EH (cell line): ENCODE measurements around the gene CDKN1C.
A peak's percentile ranks its signal among the peaks of the same experiment; 100 is the strongest.

Experiments
- DNase-seq: peaks from one replicate; pipeline ENCODE4 v3.0.0-alpha.2; 2015; ENCODE audit warnings: low read depth

The CDKN1C gene

GRCh38 chr11:2846470-2846869 is 39.1 kb downstream of the CDKN1C start:
- DNase-seq, result no peak

- DNase-seq, result no peak
Observed at GRCh38 chr11:2846056-2846455, 39.5 kb downstream of the CDKN1C start.

- DNase-seq, result no peak
Observed at GRCh38 chr11:2844996-2845395, 40.6 kb downstream of the CDKN1C start.

GRCh38 chr11:2844116-2844842 is 41.3 kb downstream of the CDKN1C start:
- DNase-seq, result no peak

- DNase-seq, result no peak
Observed at GRCh38 chr11:2843551-2843950, 42.0 kb downstream of the CDKN1C start.

GRCh38 chr11:2842876-2843275 is 42.7 kb downstream of the CDKN1C start:
- no peak for DNase-seq

GRCh38 chr11:2841411-2842190 is 44.0 kb downstream of the CDKN1C start:
- DNase-seq, result no peak

GRCh38 chr11:2839395-2839943 is 46.1 kb downstream of the CDKN1C start:
- DNase-seq, result no peak

- DNase-seq, result no peak
Observed at GRCh38 chr11:2838676-2839294, 46.8 kb downstream of the CDKN1C start.

- DNase-seq, result no peak
Observed at GRCh38 chr11:2838091-2838490, 47.5 kb downstream of the CDKN1C start.

GRCh38 chr11:2837651-2838050 is 47.9 kb downstream of the CDKN1C start:
- DNase-seq, result no peak

- peak; percentile 73 for DNase-seq
Observed at GRCh38 chr11:2837096-2837601, 48.4 kb downstream of the CDKN1C start.

- DNase-seq, result no peak
Observed at GRCh38 chr11:2836315-2837095, 49.1 kb downstream of the CDKN1C start.

- no peak for DNase-seq
Observed at GRCh38 chr11:2835751-2836150, 49.8 kb downstream of the CDKN1C start.

- DNase-seq, result no peak
Observed at GRCh38 chr11:2835296-2835695, 50.3 kb downstream of the CDKN1C start.

GRCh38 chr11:2834503-2835273 is 50.9 kb downstream of the CDKN1C start:
- no peak for DNase-seq

GRCh38 chr11:2833716-2834502 is 51.7 kb downstream of the CDKN1C start:
- no peak for DNase-seq
